ENCODE measurements around the gene P2RX2.

Gene P2RX2

DNA sequence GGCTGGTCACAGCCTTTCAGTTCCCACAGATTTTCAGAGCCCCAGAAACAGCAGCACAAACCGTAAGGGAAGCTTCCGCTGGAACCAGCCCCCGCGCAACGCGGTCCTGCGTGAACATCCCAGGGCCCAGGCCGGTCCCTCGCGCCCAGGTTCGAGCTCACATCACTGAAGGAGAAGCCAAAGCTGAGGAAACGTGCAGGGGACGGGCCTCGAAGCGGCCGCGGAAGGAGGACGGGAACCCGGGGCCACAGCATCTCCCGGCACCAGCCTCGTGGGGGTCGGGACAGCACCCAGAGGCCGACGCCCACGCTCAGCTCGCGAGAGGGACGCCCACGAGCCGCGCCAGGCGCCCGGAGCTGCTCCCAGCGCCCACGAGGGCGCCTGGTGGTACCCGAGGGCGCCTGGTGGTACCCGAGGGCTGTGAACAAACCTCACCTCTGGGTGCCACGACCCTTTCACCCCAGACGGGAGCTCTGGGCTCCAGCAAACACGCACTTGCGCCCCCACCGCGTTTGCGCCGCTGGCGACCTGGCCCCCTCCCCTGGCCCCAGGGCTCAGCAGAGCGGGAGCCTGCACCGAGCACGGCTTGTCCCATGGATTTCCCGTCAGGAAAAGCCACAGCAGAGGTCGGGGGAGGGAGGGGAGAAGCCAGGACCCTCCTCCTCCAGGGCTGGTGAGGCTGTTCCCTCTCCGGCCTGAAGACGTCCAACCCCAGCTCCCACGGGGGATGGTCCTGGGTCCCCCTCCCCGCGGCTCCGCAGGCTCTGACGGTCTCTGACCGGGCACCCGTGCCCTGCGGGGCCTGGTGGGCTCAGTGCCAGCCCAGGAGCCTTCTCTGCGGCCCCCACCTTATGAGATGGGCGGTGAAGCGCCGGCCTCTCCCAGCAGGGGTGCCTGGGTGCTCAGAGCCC is 15.1 kb upstream of the P2RX2 start:
- no peak for DNase-seq (ENCODE audit: low read depth)

DNA sequence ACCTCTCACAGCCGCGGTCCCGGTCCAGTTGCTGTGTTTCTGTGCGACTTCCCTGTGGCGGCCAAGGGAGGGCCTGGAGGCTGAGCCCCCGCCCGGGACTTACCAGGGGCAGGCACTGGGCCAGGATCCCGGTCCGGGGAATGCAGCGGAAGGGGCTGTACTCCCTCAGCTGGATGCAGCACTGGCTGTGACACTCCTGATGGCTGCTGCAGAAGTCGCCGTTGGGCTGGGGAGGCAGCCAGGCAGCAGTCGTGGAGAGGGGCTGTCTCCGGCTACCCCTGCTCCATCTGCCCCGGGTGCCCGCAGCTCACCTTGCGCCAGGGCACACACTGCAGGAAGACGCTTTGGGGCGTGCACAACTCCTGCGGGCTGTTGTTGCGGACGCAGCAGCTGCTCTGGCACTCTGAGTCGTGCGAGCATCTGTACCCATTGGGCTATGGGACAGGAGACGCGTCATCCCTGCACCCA is 14.4 kb upstream of the P2RX2 start:
- no peak for DNase-seq (ENCODE audit: low read depth)

GRCh38 chr12:132604668-132605441 is 13.7 kb upstream of the P2RX2 start:
- DNase-seq (ENCODE audit: low read depth): no peak

DNA sequence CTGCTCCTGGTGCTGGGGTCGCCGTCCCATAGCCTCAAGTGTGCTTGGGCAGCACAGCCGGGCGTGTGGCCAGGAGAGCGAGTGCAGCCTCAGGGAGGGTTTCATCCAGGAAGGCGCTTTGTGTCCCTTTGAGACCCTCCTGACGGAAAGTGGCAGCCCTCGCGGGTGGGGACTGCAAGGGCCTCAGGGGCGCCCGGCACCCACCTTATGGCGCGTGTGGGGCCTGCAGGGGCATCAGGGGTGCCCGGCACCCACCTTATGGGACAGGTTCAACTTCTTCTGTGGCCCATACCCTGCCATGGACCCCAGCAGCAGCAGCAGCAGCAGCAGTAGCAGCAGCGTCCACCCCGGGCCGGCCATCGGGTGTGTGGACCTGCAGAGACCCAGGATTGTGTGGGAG is 12.7 kb upstream of the P2RX2 start:
- DNase-seq (ENCODE audit: low read depth): no peak

GRCh38 chr12:132606466-132606865 is 12.1 kb upstream of the P2RX2 start:
- DNase-seq (ENCODE audit: low read depth): no peak

- DNase-seq (ENCODE audit: low read depth): no peak
These were observed 11.6 kb upstream of the P2RX2 start for GRCh38 chr12:132606927-132607326.

DNA sequence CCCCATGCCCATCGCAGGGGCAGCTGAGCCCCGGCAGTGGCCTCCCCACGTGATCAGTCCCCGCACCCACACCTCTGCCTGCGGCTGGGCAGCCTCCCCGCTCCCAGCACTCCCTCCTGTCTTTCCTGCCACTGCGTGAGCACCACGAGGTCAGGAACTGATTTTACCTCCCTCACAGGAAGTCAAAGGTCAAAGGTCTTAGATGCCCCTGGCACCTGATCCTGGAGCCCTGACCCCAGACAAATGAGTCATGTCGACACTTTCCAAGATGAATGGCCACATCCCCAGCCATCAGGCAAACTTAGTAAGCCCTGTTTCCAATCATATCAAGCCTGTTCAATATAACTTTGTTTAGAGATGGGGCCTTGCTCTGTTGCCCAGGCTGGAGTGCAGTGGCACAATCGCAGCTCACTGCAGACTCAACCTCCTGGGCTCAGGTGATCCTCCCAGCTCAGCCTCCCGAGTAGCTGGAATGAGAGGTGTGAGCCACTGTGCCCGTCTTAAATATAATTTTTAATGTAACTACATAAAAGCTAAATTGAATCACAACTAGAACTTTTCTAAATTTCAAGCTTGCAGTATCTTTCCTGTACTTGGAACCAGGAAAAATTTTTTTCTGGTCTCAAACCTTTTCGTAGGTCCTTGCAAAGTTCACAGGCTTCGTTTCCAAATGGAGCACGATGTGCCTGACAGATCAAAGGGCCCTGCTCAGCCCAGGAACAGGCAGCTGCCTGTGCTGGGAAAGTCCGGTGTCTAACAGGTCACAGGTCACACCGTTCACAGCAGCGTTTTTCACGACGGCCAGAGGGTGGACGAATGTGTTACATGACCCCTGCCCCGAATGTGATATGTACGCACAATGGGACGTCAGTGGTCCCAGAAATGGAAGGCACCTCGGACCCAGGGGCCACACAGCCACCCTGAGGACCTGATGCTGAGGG is 10.1 kb upstream of the P2RX2 start:
- DNase-seq (ENCODE audit: low read depth): no peak

DNA sequence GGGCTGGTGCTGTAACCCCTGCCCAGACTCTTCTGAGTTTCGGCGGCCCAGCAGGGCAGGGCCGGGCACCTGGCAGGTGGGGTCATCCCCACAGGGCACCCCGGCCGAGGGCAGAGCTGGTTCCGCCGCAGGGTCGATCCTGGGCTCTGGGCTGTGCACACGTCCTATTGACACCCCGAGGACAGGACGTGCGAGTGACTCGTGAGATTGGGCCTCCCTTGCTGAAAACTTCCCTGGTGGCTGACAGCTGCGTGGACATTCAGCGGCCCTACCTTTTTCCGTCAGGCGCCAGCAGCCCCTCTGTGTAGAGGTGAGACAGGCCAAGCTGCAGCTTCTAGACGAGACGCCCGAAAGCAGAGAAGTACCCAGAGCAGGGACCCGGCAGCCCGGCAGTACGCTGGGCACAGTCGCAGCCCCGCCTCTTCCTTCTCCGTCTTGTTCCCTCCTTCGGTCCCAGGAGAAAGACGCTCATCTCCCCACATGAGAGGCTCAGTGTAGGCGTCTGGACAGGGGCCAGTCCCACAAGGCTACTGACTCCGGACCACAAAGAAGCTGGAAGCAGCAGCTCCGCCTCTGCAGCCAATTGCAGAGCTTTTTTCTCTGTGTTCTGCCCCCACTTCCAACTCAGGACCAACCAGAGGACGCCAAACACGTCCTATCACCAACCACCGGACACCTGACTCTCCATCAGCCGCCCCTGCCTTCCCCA is 8.4 kb upstream of the P2RX2 start, which contains the start of gene LRCOL1:
LRCOL1 (minus strand) TSS at position 532 of the 709 bp plus-strand sequence. CDS start 4,331 bp downstream, outside the sequence.
- DNase-seq (ENCODE audit: low read depth): no peak

DNA sequence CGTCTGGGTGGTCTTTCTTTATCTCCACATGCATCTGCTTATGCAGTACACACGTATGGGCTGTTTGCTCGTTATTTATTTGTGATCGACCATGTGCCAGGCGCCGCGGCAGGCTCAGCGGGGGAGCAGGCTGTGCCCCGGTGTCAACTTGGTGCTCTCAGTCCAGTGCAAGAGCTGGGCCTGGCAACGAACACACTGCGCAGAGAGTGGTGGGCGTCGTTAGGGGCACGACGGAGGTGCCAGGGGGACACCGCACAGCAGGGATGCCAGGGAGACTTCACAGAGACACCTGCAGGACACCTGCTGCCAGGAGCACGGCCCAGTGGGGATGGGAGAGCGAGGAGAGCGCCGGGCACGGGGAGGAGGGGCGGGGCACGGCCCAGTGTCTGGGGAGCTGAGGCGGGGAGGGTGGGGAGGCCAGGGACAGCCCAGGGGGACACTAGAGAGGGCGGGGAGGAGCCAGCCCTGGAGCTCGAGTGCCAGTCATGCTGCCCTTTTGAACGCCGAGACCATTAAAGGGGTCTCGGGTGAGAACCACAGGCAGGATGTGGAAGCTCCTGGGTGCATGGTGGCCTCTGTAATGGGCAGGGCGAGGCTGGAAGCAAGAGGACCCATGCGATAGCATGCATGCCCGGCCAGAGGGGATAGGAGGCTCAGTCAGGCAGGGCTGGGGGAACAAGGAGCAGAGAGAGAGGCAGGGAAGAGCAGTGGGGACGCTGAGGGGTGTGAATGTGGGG is 7.5 kb upstream of the P2RX2 start:
- no peak for DNase-seq (ENCODE audit: low read depth)

DNA sequence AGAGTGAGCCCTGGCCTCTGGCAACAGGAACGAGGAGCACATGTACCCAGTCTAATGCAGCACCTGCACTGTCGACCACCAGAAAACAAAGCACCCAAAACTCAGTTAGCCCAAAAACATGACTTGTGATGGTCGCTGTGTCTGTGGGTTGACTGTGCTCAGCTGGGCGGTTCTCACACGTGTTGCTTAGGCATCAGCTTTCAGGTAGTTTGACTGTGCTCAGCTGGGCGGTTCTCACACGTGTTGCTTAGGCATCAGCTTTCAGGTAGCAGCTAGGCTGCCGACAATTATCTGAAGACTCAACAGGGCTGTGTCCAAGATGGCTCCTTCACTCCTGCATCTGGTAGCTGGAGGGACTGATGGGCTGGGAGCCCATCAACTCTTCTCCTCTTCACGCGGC is 7.0 kb upstream of the P2RX2 start:
- DNase-seq (ENCODE audit: low read depth): no peak

- no peak for DNase-seq (ENCODE audit: low read depth)
These were observed 4.5 kb upstream of the P2RX2 start for GRCh38 chr12:132614029-132614428.

GRCh38 chr12:132614861-132615578 is 3.6 kb upstream of the P2RX2 start:
- DNase-seq (ENCODE audit: low read depth): peak; percentile 69

- DNase-seq (ENCODE audit: low read depth): no peak
These were observed 3.0 kb upstream of the P2RX2 start for GRCh38 chr12:132615579-132616038.

- no peak for DNase-seq (ENCODE audit: low read depth)
These were observed 1.4 kb upstream of the P2RX2 start for GRCh38 chr12:132617135-132617701.

DNA sequence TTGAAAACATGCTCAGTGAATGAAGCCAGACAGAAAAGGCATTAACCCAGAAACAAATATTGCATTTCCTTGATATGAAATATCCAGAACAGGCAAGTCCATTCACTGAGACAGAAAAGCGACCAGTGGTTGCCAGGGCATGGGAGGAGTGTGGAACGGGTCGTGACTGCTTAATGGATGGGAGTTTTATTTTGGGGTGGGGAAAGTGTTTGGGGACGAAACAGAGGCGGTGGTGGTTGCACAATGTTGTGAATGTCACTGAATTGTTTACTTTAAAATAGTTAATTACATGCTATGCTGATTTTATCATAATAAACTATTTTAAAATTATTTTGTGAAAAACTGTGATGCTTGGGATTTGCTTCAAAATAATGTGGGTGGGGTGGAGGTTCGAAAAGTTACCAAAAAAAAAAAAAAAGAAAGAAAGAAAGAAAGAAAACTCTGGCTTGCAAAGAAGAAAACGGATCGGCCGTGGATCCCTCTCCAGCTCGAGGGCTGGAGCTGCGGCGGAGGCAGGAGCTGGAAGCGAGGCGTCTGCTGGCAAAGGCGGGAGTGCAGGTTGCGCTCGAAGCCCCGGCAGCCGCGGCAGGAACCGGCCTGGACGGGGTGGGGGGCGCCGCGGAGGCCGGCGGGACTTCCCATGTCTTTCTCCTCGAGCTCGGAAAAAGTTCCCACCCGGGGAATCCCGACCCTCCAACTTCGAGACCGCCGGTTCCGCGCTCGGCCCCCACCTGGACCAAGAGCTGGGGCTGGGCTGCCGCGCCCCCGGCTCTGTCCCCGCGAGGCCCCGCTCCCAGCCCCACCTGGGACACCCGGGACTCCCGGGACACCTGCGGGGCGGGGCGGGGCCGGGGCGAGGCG is 524 bp upstream of the P2RX2 start:
- DNase-seq (ENCODE audit: low read depth): no peak

GRCh38 chr12:132619071-132619385 is 452 bp downstream of the P2RX2 start:
- DNase-seq (ENCODE audit: low read depth): no peak

- no peak for DNase-seq (ENCODE audit: low read depth)
These were observed 973 bp downstream of the P2RX2 start for GRCh38 chr12:132619386-132620112.

All from stimulated activated CD8-positive, alpha-beta memory T cell treated with anti-CD3 and anti-CD28 coated beads, Interleukin-15, amount 100 ng/mL, for 1 hour (primary cell).